Measurements from ENCODE around the gene AJAP1.

GRCh38 chr1:4636186-4636585, 18.2 kb upstream of the AJAP1 start:
- TF ChIP-seq CTCF (conservative IDR thresholded peaks at IDR 0.05) (no peak), EZH2 (IDR thresholded peaks at IDR 0.05; ENCODE audit: low read depth) (no peak)
